HUES6 (cell line): Measurements from ENCODE around the gene ZNF652.

Experiments
- H3K27ac ChIP-seq: 2 replicates; pipeline ENCODE4 v1.7.0; 2013; ENCODE audit warnings: low read depth, mild to moderate bottlenecking, low read length, inconsistent platforms
- H3K27me3 ChIP-seq: 2 replicates; pipeline ENCODE4 v1.6.1; 2013; ENCODE audit warnings: low read length; ENCODE audit not compliant: control insufficient read depth, insufficient read depth
- H3K36me3 ChIP-seq: 2 replicates; pipeline ENCODE4 v1.6.1; 2013; ENCODE audit warnings: low read length; ENCODE audit not compliant: control insufficient read depth, insufficient read depth
- H3K4me1 ChIP-seq: 2 replicates; pipeline ENCODE4 v1.6.1; 2013; ENCODE audit warnings: low read length; ENCODE audit not compliant: control insufficient read depth, insufficient read depth
- H3K4me3 ChIP-seq: 2 replicates; pipeline ENCODE4 v1.5.1; 2013; ENCODE audit warnings: low read depth, low read length
- H3K9ac ChIP-seq: one replicate; pipeline ENCODE4 v1.6.1; 2013; ENCODE audit warnings: mild to moderate bottlenecking, low read length
- H3K9me3 ChIP-seq: 2 replicates; pipeline ENCODE4 v1.6.1; 2013; ENCODE audit warnings: low read depth, low read length; ENCODE audit not compliant: control insufficient read depth, insufficient read depth

Gene ZNF652

GRCh38 chr17:49337884-49338283 lies 24.2 kb downstream of the ZNF652 start:
- H3K27me3 ChIP-seq: no peaks in the 10 kb centered on the region
- H3K9ac ChIP-seq: no peak overlapping the region
- H3K27ac ChIP-seq: no peak overlapping the region
- H3K4me3 ChIP-seq: no peak overlapping the region
- no peaks in the 10 kb centered on the region for H3K36me3 ChIP-seq
- no peaks in the 10 kb centered on the region for H3K4me1 ChIP-seq
- H3K9me3 ChIP-seq: no peaks in the 10 kb centered on the region; the same call in 1 of the 2 replicates

GRCh38 chr17:49334744-49335512 lies 27.1 kb downstream of the ZNF652 start:
- Histone ChIP-seq H3K9me3 (no peaks in the 10 kb centered on the region; the same call in 1 of the 2 replicates), H3K27me3 (no peaks in the 10 kb centered on the region), H3K36me3 (no peaks in the 10 kb centered on the region), H3K4me3 (no peak overlapping the region), H3K27ac (no peak overlapping the region), H3K4me1 (peaks cover under 1% of the 10 kb centered on the region; the same call in 1 of the 2 replicates), H3K9ac (no peak overlapping the region)

- Histone ChIP-seq H3K27me3 (no peaks in the 10 kb centered on the region), H3K4me1 (peaks cover 7% of the 10 kb centered on the region; the same call in 1 of the 2 replicates), H3K27ac (no peak overlapping the region), H3K4me3 (no peak overlapping the region), H3K9ac (no peak overlapping the region), H3K36me3 (no peaks in the 10 kb centered on the region), H3K9me3 (no peaks in the 10 kb centered on the region; the same call in 1 of the 2 replicates)
Measured at GRCh38 chr17:49333804-49334203, 28.2 kb downstream of the ZNF652 start.

- Histone ChIP-seq H3K36me3 (no peaks in the 10 kb centered on the region), H3K9ac (no peak overlapping the region), H3K4me3 (no peak overlapping the region), H3K27me3 (no peaks in the 10 kb centered on the region), H3K4me1 (peaks cover 7% of the 10 kb centered on the region; the same call in 1 of the 2 replicates), H3K27ac (no peak overlapping the region), H3K9me3 (no peaks in the 10 kb centered on the region)
Measured at GRCh38 chr17:49327835-49328784, 33.9 kb downstream of the ZNF652 start.

- Histone ChIP-seq H3K27me3 (no peaks in the 10 kb centered on the region), H3K36me3 (no peaks in the 10 kb centered on the region), H3K4me1 (peaks cover 7% of the 10 kb centered on the region; the same call in 1 of the 2 replicates), H3K4me3 (no peak overlapping the region), H3K9ac (no peak overlapping the region), H3K9me3 (no peaks in the 10 kb centered on the region), H3K27ac (no peak overlapping the region)
Measured at GRCh38 chr17:49325980-49326379, 36.1 kb downstream of the ZNF652 start.

GRCh38 chr17:49318435-49318965 lies 43.5 kb downstream of the ZNF652 start:
- H3K4me1 ChIP-seq: 0 out of 2 replicates have a peak, but pooled peaks cover 5% of the 10 kb centered on the region
- no peak overlapping the region for H3K4me3 ChIP-seq
- H3K27me3 ChIP-seq: no peaks in the 10 kb centered on the region
- no peaks in the 10 kb centered on the region for H3K36me3 ChIP-seq
- no peaks in the 10 kb centered on the region for H3K9me3 ChIP-seq
- H3K9ac ChIP-seq: no peak overlapping the region
- no peak overlapping the region for H3K27ac ChIP-seq

- Histone ChIP-seq H3K4me1 (0 out of 2 replicates have a peak, but pooled peaks cover 5% of the 10 kb centered on the region), H3K4me3 (no peak overlapping the region), H3K9me3 (no peaks in the 10 kb centered on the region), H3K36me3 (peaks cover 5% of the 10 kb centered on the region), H3K27me3 (no peaks in the 10 kb centered on the region), H3K9ac (no peak overlapping the region), H3K27ac (no peak overlapping the region)
Measured at GRCh38 chr17:49316889-49317675, 45.0 kb downstream of the ZNF652 start.

GRCh38 chr17:49316258-49316570 lies 45.8 kb downstream of the ZNF652 start:
- H3K4me1 ChIP-seq: 0 out of 2 replicates have a peak, but pooled peaks cover 5% of the 10 kb centered on the region
- H3K4me3 ChIP-seq: no peak overlapping the region
- no peak overlapping the region for H3K27ac ChIP-seq
- no peak overlapping the region for H3K9ac ChIP-seq
- no peaks in the 10 kb centered on the region for H3K27me3 ChIP-seq
- H3K36me3 ChIP-seq: peaks cover 12% of the 10 kb centered on the region
- H3K9me3 ChIP-seq: no peaks in the 10 kb centered on the region

GRCh38 chr17:49315551-49316257 lies 46.3 kb downstream of the ZNF652 start:
- Histone ChIP-seq H3K9me3 (no peaks in the 10 kb centered on the region), H3K27ac (no peak overlapping the region), H3K36me3 (peaks cover 13% of the 10 kb centered on the region), H3K9ac (no peak overlapping the region), H3K27me3 (no peaks in the 10 kb centered on the region), H3K4me1 (0 out of 2 replicates have a peak, but pooled peaks cover 5% of the 10 kb centered on the region), H3K4me3 (no peak overlapping the region)

- peaks cover 13% of the 10 kb centered on the region for H3K36me3 ChIP-seq
- no peak overlapping the region for H3K9ac ChIP-seq
- no peaks in the 10 kb centered on the region for H3K9me3 ChIP-seq
- no peak overlapping the region for H3K27ac ChIP-seq
- no peak overlapping the region for H3K4me3 ChIP-seq
- no peaks in the 10 kb centered on the region for H3K27me3 ChIP-seq
- H3K4me1 ChIP-seq: 0 out of 2 replicates have a peak, but pooled peaks cover 5% of the 10 kb centered on the region
Measured at GRCh38 chr17:49312722-49313121, 49.3 kb downstream of the ZNF652 start.
